ENCODE data around the gene TMA7. TPM values are rescaled to one million over a fixed set of nuclear protein-coding genes. Genes with fewer than 3 reads are reported as not detected.

Gene TMA7
- total and polyA plus RNA-seq, 2 of the 13 experiments (the other 11 are each of a cell fraction or from before 2014, with no cell fraction given): 100 to 486 TPM

DNA sequence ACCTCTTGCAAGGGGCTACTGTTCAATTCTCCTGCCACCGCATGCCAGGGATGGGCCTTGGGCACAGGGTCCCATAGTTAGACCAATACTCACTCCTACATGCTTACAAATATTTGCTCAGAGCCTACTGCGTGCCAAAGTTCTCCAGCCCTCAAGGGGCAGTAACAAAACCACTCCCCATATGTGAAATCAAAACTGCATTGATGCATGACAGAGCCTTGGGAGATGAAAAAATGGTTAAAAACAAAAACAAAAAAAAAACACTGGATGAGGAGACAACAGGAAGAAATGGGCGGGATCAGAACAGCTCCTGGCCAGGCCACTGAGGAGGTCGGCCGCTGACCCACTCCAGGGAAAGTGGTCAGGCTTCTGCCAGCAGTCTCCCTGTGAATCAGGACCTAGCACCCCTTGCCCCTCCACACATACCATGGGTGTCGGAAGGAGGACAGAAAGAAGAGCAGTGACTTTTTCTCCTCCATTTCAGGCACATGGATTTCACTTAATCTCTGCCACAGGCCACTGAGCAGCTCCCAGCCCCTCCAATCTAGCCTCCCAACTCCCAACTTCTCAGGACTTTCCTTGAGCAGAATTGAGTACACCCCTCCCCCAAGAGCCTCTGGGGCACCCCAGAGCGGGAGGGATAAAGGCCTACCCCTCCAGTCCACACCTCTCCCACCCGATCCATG is 13.0 kb upstream of the TMA7 start (continued):
- TF ChIP-seq ZNF878 (CRISPR knock-in tag; IDR thresholded peaks at IDR 0.05) (no peak), POLR2G (IDR thresholded peaks at IDR 0.05; ENCODE audit: low read depth, low read length) (peak; percentile 17), TEAD3 (CRISPR knock-in tag; optimal IDR thresholded peaks at IDR 0.05; ENCODE audit: borderline replicate concordance) (peak; percentile 73), PHF21A (CRISPR knock-in tag; IDR thresholded peaks at IDR 0.05) (0 out of 2 replicates have a peak, but pooled peaks have one; percentile 26), FLYWCH1 (CRISPR knock-in tag; IDR thresholded peaks at IDR 0.05) (no peak), BCL6 (CRISPR knock-in tag; IDR thresholded peaks at IDR 0.05) (no peak), ZNF672 (CRISPR knock-in tag; IDR thresholded peaks at IDR 0.05) (no peak), ZBTB8A (CRISPR knock-in tag; IDR thresholded peaks at IDR 0.05; ENCODE audit: borderline replicate concordance, low read depth) (no peak), FOSL2 (CRISPR knock-in tag; IDR thresholded peaks at IDR 0.05) (peak; percentile 54), ZNF703 (CRISPR knock-in tag; IDR thresholded peaks at IDR 0.05; ENCODE audit: borderline replicate concordance) (no peak), ZNF761 (CRISPR knock-in tag; conservative IDR thresholded peaks at IDR 0.05) (no peak; the same call in 1 of the 2 replicates), RBFOX2 (IDR thresholded peaks at IDR 0.05; ENCODE audit: low read depth, low read length) (no peak), ZNF883 (CRISPR knock-in tag; IDR thresholded peaks at IDR 0.05; ENCODE audit: not compliant biosample characterization) (no peak), POLR2AphosphoS2 (IDR thresholded peaks at IDR 0.05; ENCODE audit: low read depth, low read length) (no peak), GLI4 (CRISPR knock-in tag; IDR thresholded peaks at IDR 0.05; ENCODE audit: borderline replicate concordance) (no peak), REL (CRISPR knock-in tag; conservative IDR thresholded peaks at IDR 0.05) (no peak), SP2 (CRISPR knock-in tag; IDR thresholded peaks at IDR 0.05) (no peak), ZKSCAN5 (CRISPR knock-in tag; IDR thresholded peaks at IDR 0.05) (no peak)
- TF ChIP-seq, protein P1, sequence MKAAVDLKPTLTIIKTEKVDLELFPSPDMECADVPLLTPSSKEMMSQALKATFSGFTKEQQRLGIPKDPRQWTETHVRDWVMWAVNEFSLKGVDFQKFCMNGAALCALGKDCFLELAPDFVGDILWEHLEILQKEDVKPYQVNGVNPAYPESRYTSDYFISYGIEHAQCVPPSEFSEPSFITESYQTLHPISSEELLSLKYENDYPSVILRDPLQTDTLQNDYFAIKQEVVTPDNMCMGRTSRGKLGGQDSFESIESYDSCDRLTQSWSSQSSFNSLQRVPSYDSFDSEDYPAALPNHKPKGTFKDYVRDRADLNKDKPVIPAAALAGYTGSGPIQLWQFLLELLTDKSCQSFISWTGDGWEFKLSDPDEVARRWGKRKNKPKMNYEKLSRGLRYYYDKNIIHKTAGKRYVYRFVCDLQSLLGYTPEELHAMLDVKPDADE (CRISPR knock-in tag; IDR thresholded peaks at IDR 0.05): no peak
- TF ChIP-seq, protein P2, sequence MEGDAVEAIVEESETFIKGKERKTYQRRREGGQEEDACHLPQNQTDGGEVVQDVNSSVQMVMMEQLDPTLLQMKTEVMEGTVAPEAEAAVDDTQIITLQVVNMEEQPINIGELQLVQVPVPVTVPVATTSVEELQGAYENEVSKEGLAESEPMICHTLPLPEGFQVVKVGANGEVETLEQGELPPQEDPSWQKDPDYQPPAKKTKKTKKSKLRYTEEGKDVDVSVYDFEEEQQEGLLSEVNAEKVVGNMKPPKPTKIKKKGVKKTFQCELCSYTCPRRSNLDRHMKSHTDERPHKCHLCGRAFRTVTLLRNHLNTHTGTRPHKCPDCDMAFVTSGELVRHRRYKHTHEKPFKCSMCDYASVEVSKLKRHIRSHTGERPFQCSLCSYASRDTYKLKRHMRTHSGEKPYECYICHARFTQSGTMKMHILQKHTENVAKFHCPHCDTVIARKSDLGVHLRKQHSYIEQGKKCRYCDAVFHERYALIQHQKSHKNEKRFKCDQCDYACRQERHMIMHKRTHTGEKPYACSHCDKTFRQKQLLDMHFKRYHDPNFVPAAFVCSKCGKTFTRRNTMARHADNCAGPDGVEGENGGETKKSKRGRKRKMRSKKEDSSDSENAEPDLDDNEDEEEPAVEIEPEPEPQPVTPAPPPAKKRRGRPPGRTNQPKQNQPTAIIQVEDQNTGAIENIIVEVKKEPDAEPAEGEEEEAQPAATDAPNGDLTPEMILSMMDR (CRISPR knock-in tag; IDR thresholded peaks at IDR 0.05): no peak
- TF ChIP-seq, protein P3, sequence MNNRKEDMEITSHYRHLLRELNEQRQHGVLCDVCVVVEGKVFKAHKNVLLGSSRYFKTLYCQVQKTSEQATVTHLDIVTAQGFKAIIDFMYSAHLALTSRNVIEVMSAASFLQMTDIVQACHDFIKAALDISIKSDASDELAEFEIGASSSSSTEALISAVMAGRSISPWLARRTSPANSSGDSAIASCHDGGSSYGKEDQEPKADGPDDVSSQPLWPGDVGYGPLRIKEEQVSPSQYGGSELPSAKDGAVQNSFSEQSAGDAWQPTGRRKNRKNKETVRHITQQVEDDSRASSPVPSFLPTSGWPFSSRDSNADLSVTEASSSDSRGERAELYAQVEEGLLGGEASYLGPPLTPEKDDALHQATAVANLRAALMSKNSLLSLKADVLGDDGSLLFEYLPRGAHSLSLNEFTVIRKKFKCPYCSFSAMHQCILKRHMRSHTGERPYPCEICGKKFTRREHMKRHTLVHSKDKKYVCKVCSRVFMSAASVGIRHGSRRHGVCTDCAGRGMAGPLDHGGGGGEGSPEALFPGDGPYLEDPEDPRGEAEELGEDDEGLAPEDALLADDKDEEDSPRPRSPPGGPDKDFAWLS (CRISPR knock-in tag; IDR thresholded peaks at IDR 0.05; ENCODE audit: borderline replicate concordance): no peak
- TF ChIP-seq, protein P4, sequence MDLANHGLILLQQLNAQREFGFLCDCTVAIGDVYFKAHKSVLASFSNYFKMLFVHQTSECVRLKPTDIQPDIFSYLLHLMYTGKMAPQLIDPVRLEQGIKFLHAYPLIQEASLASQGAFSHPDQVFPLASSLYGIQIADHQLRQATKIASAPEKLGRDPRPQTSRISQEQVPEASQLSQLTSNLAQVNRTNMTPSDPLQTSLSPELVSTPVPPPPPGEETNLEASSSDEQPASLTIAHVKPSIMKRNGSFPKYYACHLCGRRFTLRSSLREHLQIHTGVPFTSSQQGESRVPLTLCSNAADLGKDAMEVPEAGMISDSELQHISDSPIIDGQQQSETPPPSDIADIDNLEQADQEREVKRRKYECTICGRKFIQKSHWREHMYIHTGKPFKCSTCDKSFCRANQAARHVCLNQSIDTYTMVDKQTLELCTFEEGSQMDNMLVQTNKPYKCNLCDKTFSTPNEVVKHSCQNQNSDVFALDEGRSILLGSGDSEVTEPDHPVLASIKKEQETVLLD (CRISPR knock-in tag; IDR thresholded peaks at IDR 0.05; ENCODE audit: low read depth): no peak
- TF ChIP-seq, protein P5, sequence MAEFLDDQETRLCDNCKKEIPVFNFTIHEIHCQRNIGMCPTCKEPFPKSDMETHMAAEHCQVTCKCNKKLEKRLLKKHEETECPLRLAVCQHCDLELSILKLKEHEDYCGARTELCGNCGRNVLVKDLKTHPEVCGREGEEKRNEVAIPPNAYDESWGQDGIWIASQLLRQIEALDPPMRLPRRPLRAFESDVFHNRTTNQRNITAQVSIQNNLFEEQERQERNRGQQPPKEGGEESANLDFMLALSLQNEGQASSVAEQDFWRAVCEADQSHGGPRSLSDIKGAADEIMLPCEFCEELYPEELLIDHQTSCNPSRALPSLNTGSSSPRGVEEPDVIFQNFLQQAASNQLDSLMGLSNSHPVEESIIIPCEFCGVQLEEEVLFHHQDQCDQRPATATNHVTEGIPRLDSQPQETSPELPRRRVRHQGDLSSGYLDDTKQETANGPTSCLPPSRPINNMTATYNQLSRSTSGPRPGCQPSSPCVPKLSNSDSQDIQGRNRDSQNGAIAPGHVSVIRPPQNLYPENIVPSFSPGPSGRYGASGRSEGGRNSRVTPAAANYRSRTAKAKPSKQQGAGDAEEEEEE (CRISPR knock-in tag; IDR thresholded peaks at IDR 0.05; ENCODE audit: borderline replicate concordance): no peak
